ENCODE results near the gene ITGB6. TPM values are rescaled to one million over a fixed set of nuclear protein-coding genes. Genes with fewer than 3 reads are reported as not detected.
A peak's percentile ranks its signal among the peaks of the same experiment; 100 is the strongest.

Gene ITGB6
- total and polyA plus RNA-seq, 8 donors: 1.3 to 32.4 (median 3.0) TPM

DNA sequence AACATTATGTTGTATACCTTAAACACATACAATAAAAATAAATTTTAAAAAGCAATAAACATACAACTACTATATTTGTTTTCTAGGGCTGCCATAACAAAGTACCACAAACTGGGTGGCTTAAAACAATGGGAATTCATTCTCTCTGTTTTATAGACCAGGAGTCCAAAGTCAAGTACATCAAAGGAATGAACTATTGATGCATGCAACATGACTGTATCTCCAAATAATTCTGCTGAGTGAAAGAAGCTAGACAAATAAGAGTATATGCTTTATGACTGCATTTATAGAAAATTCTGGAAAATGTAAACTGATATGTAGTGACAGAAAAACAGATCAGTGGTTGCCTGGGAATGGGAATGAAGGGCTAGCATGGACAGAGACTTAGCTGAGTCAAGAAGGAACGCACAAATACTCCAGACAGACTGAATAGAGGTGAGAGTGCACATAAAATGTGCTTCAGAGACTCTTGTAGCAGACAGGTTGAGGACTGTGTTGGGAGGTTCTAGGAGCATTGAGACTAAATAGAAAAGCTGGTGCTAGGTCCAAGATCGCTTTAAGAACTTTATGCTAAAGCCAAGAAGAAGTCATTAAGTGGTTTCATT lies 126.7 kb downstream of the ITGB6 start:
- H3K4me3 ChIP-seq: no peak overlapping the region
- H3K27me3 ChIP-seq: peaks cover 0 to 5% (median 0%) of the 10 kb centered on the region in 4 donors
- no peaks in the 10 kb centered on the region for H3K9me3 ChIP-seq
- H3K36me3 ChIP-seq: no peaks in the 10 kb centered on the region
- H3K27ac ChIP-seq: no peak overlapping the region
- ATAC-seq (no peak), FAIRE-seq (no peak), DNase-seq (no peak)
- TF ChIP-seq, protein P1, sequence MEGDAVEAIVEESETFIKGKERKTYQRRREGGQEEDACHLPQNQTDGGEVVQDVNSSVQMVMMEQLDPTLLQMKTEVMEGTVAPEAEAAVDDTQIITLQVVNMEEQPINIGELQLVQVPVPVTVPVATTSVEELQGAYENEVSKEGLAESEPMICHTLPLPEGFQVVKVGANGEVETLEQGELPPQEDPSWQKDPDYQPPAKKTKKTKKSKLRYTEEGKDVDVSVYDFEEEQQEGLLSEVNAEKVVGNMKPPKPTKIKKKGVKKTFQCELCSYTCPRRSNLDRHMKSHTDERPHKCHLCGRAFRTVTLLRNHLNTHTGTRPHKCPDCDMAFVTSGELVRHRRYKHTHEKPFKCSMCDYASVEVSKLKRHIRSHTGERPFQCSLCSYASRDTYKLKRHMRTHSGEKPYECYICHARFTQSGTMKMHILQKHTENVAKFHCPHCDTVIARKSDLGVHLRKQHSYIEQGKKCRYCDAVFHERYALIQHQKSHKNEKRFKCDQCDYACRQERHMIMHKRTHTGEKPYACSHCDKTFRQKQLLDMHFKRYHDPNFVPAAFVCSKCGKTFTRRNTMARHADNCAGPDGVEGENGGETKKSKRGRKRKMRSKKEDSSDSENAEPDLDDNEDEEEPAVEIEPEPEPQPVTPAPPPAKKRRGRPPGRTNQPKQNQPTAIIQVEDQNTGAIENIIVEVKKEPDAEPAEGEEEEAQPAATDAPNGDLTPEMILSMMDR (IDR thresholded peaks at IDR 0.05): no peak
- WGBS, 2 donors: 81 to 87% methylated on average over 2 of the region's 2 CpGs
- intact Hi-C loops (cut with DNase I): no loop called here
- peaks cover 0 to 4% (median 0%) of the 10 kb centered on the region in 3 donors for H3K4me1 ChIP-seq

DNA sequence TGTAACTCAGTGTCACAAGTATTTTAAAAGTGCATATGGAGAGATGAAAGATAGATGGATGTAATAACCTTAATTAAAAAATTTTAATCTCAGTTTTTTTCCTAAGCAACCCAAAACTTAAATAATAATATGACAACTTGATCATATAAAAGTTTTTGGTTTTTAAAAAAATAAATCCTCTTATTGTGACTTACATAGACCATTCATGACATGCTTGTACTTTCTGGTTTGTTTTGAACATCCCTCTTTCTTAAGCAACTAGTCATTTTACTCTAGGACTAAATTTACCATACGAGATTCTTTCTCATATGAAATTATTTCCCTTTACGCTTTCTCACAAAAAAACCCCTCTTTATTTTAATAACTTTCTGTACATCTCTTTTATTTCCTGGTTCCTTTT lies 131.2 kb downstream of the ITGB6 start:
- intact Hi-C loops (cut with DNase I): no loop called here
- no peaks in the 10 kb centered on the region for H3K4me1 ChIP-seq
- H3K9me3 ChIP-seq: no peaks in the 10 kb centered on the region
- H3K4me3 ChIP-seq: no peak overlapping the region
- DNase-seq (no peak), ATAC-seq (no peak), FAIRE-seq (peak; percentile 41)
- H3K27ac ChIP-seq: no peak overlapping the region
- 79 to 89% methylated on average over 2 of the region's 2 CpGs for WGBS, 2 donors
- no peaks in the 10 kb centered on the region for H3K36me3 ChIP-seq
- TF ChIP-seq, protein P1 (IDR thresholded peaks at IDR 0.05): no peak
- peaks cover 0 to 5% (median 0%) of the 10 kb centered on the region in 4 donors for H3K27me3 ChIP-seq

DNA sequence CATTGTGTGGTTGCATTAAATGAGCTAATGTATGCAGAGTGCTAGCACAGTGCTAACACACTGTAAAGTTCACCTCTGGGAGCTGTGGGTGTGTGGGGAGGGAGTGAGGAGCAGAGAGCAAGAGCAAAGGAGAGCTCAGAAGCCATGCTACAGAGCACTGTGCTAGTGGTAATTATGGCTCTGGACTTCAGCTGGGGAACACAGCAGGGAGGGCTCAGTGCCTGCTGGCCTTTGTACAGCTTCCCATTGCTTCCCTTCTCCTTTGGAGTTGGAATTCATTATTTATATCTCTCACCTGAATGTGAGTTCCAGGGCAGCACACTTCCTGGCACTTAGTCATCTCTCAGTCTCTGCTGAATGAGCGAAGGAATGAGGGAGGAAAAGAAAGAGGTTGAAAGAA lies 135.2 kb downstream of the ITGB6 start:
- TF ChIP-seq, protein P1 (IDR thresholded peaks at IDR 0.05): no peak
- no peak overlapping the region for H3K27ac ChIP-seq
- H3K27me3 ChIP-seq: peaks cover 0 to 2% (median 0%) of the 10 kb centered on the region in 4 donors
- H3K36me3 ChIP-seq: no peaks in the 10 kb centered on the region
- DNase-seq: no peak
- no peaks in the 10 kb centered on the region for H3K9me3 ChIP-seq
- WGBS, 2 donors: 88 to 94% methylated on average over 1 of the region's 1 CpG
- FAIRE-seq: no peak
- H3K4me1 ChIP-seq: no peaks in the 10 kb centered on the region
- intact Hi-C loops (cut with DNase I): no loop called here
- no peak for ATAC-seq
- no peak overlapping the region for H3K4me3 ChIP-seq

DNA sequence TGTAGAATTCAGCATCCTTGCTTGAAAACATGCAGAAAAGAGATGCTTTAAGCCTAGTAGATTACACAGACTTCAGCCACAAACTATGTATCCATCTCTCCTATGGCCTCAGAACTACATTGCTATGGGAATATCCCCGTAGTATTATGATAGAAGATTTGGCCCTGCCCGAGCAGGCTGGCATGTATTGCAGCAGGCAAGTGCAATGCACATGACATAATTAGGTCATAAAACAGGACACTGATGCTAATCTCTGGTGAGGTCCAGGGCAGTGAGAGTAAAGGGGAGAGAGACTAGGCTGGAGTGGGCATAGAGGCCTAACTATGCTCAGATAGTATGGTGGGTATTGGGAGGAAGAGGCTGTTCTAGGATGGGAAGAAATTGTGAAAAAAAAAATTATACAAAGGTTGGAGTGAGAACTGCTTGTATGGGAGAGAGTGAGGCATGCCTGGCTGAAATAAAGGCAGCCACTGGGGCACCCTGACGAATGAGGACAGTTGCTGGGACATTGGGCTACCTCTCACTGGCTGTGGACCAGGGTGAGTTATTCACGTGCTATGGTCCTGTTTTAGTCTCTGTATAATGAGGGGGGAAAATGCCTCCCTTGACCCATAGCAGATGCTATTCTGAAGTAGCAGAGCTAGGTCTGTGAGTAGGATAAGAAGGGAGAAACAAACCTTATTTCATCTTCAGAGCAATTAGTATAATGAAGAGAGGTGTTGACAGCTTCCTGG lies 136.0 kb downstream of the ITGB6 start:
- intact Hi-C loops (cut with DNase I): no loop called here
- no peak for DNase-seq
- Histone ChIP-seq H3K4me1 (no peaks in the 10 kb centered on the region), H3K9me3 (no peaks in the 10 kb centered on the region), H3K27me3 (no peaks in the 10 kb centered on the region), H3K27ac (no peak overlapping the region), H3K36me3 (no peaks in the 10 kb centered on the region), H3K4me3 (no peak overlapping the region)
- no peak for FAIRE-seq
- 79 to 83% methylated on average over 4 of the region's 4 CpGs for WGBS, 2 donors
- TF ChIP-seq, protein P1 (IDR thresholded peaks at IDR 0.05): no peak
- ATAC-seq: no peak

DNA sequence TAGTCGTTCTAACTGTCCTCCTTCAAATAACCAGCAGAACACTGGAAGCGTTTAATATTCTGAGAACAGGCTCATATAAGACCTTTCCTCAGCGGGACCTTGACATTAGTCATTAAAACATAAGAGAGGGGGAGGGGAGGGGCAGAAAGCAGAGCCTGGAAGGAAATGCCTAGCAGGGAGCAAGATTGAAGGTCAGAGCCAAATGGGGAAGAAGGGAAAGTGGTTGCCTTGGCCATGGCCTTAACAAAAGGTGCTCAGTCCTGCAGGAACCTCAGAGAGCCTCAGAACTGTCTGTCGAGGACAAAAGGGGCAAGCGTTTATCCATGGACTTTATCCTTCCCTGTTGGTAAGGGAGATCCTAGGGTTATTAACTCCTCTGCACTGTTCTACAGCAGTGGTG lies 136.8 kb downstream of the ITGB6 start:
- WGBS, 2 donors: 50 to 52% methylated on average over 5 of the region's 5 CpGs
- no peak for FAIRE-seq
- intact Hi-C loops (cut with DNase I): no loop called here
- Histone ChIP-seq H3K4me1 (no peaks in the 10 kb centered on the region), H3K9me3 (no peaks in the 10 kb centered on the region), H3K4me3 (peak overlapping the region in 2 of 4 donors; percentile 55 to 56), H3K36me3 (no peaks in the 10 kb centered on the region), H3K27ac (no peak overlapping the region), H3K27me3 (no peaks in the 10 kb centered on the region)
- ATAC-seq: peak; percentile 22 to 34 (median 30)
- TF ChIP-seq, protein P1 (IDR thresholded peaks at IDR 0.05): no peak
- DNase-seq: no peak
